Prostate gland (tissue), 2 donors: ENCODE results near the gene CYTH1. TPM values are rescaled to one million over a fixed set of nuclear protein-coding genes. Genes with fewer than 3 reads are reported as not detected.

Experiments used
- DNase-seq: peaks from one replicate; pipeline ENCODE4 v3.0.0-alpha.2; 2019; ENCODE audit warnings: low spot score
- H3K27ac ChIP-seq, 2 donors: fragments of 200-600 bp; sonication (generic); 2 replicates each; pipeline ENCODE4 v1.5.1; 2017 to 2019
- H3K27me3 ChIP-seq: fragments of 200-600 bp; sonication (generic); replicated peaks from 2 replicates; pipeline ENCODE4 v1.5.1; 2019; ENCODE audit not compliant: insufficient read depth
- H3K36me3 ChIP-seq, 2 donors: fragments of 200-600 bp; sonication (generic); 1 replicate in 1 of 2; 2 replicates in 1 of 2; pipeline versions ENCODE4 v1.5.1 to v1.8.1; 2017 to 2019
- H3K4me1 ChIP-seq: fragments of 200-600 bp; sonication (generic); replicated peaks from 2 replicates; pipeline ENCODE4 v1.5.1; 2019
- H3K4me3 ChIP-seq, 2 donors: fragments of 200-600 bp; sonication (generic); 2 replicates each; pipeline ENCODE4 v1.5.1; 2017 to 2019
- H3K9me3 ChIP-seq: fragments of 200-600 bp; sonication (generic); 2 replicates; pipeline ENCODE4 v1.5.1; 2017
- POLR2A ChIP-seq: fragments of 450-650 bp; IDR thresholded peaks from one replicate; pipeline ENCODE4 v1.6.1; 2016; ENCODE audit warnings: antibody characterized with exemption, mild to moderate bottlenecking
- POLR2AphosphoS5 ChIP-seq: sonication (generic); formaldehyde crosslinking; IDR thresholded peaks from one replicate; pipeline ENCODE4 v1.6.1; 2017; ENCODE audit warnings: antibody characterized with exemption
- WGBS: methylation state at CpG from one replicate; pipeline ENCODE4 v1.1.5; 2018; 5-methylcytosine and 5-hydroxymethylcytosine counted together
- intact Hi-C: fragments of 100-400 bp; cut with DNase I; formaldehyde crosslinking; loops from one replicate; pipeline ENCODE4 v1.14.2; 2022
- total RNA-seq, 2 donors: library from RNA; depleted of rRNA; stranded (reverse); fragments of >200 nt; gene quantifications; one replicate each; pipeline ENCODE4 v1.1.0, GENCODE V29; 2016
- TF ChIP-seq, protein P1 (sequence below), 4 experiments: fragments of 200-600 bp in 2 of 4; fragments of 450-650 bp in 2 of 4; sonication (generic) in 2 of 4; IDR thresholded peaks; 1 replicate in 3 of 4; 2 replicates in 1 of 4; pipeline ENCODE4 v1.5.1; 2016 to 2019; ENCODE audit warnings: antibody characterized with exemption in 4 of 4, mild to moderate bottlenecking in 2 of 4, moderate library complexity in 2 of 4

CYTH1 gene
- total RNA-seq, 2 donors from 2014 or later: 65.2 to 73.9 TPM

DNA sequence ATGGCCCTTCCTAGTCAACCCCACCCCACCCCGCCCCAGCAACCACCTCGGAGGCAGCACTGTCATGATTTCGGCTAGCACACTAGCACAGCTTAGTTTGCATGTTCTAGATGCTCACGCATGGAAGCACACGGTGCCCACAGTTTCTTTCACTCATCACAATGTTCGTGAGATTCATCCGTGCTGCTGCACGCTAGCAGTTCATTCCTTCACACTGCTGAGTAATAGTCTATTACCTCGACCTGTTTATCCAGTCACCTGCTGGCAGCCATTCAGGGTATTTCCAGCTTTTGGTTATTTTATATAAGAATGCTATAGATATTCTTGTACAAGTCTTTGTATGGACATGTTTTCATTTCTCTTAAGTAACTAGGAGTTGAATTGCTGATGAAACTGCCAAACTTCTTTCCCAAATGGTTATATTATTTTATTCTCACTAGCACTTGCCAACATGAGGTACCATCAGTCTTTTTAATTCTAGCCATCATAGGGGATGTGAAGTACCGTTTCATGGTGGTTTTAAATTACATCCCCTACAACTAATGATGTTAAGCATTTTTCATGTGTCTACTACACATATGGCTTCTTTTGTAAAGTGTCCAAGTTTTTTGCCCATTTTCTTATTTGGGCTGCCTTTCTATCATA, 75.7 kb downstream of the CYTH1 start:
- Histone ChIP-seq H3K36me3 (peaks cover 2 to 4% of the 10 kb centered on the region in 2 donors), H3K27ac (no peak overlapping the region), H3K4me1 (no peaks in the 10 kb centered on the region), H3K9me3 (no peaks in the 10 kb centered on the region), H3K27me3 (no peaks in the 10 kb centered on the region), H3K4me3 (no peak overlapping the region)
- intact Hi-C loops: loop anchor here (5.0 kb wide), 1 partner anchor 209 kb away; no protein-coding TSS in a partner anchor
- 51% methylated on average over 10 of the region's 10 CpGs for WGBS
- TF ChIP-seq POLR2AphosphoS5: peak; percentile 45
- TF ChIP-seq POLR2A: no peak
- DNase-seq: peak; percentile 59

DNA sequence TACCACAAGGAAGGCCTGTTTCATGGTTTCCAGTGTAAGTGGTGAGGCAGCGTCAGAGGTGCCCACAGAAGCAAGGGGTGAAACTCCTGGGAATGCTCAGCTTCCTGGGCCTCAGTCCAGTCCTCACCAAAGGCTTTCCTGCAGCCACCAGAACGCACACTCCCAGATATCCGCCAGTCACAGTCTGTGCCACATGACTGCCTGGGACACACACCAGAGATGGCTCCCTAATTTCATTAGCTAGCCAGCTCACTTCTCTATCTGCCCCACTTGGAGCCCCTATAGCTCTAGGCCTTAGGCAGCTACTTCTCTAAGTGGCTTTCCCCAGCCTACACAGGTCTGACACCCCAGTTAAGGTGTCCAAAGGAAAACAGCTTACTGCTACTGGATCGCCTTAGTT, 77.0 kb downstream of the CYTH1 start:
- no peak for DNase-seq
- no peaks in the 10 kb centered on the region for H3K27me3 ChIP-seq
- 97% methylated on average over 4 of the region's 4 CpGs for WGBS
- no peak overlapping the region for H3K4me3 ChIP-seq
- intact Hi-C loops: loop anchor here (5.0 kb wide), 1 partner anchor 208 kb away; no protein-coding TSS in a partner anchor
- no peaks in the 10 kb centered on the region for H3K9me3 ChIP-seq
- H3K27ac ChIP-seq: no peak overlapping the region
- TF ChIP-seq POLR2AphosphoS5 (no peak), POLR2A (no peak)
- TF ChIP-seq, protein P1, sequence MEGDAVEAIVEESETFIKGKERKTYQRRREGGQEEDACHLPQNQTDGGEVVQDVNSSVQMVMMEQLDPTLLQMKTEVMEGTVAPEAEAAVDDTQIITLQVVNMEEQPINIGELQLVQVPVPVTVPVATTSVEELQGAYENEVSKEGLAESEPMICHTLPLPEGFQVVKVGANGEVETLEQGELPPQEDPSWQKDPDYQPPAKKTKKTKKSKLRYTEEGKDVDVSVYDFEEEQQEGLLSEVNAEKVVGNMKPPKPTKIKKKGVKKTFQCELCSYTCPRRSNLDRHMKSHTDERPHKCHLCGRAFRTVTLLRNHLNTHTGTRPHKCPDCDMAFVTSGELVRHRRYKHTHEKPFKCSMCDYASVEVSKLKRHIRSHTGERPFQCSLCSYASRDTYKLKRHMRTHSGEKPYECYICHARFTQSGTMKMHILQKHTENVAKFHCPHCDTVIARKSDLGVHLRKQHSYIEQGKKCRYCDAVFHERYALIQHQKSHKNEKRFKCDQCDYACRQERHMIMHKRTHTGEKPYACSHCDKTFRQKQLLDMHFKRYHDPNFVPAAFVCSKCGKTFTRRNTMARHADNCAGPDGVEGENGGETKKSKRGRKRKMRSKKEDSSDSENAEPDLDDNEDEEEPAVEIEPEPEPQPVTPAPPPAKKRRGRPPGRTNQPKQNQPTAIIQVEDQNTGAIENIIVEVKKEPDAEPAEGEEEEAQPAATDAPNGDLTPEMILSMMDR (IDR thresholded peaks at IDR 0.05): no peak
- peaks cover 4 to 12% of the 10 kb centered on the region in 2 donors for H3K36me3 ChIP-seq
- no peaks in the 10 kb centered on the region for H3K4me1 ChIP-seq

DNA sequence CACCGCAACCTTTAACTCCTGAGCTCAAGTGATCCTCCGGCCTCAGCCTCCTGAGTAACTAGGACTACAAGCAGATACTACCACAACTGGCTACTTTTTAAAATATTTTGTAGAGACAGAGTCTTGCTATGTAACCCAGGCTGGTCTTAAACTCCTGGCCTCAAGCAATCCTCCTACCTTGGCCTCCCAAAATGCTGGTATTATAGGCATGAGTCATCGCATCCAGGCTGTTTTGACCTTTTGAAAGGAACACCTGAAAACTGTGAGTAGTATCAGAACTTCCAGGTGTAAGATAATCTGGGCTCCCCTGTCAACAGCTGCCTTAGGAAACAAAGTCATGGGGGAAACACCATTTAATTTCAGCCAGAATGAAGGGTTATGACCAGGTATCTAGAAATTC, 77.5 kb downstream of the CYTH1 start:
- intact Hi-C loops: no loop called here
- Histone ChIP-seq H3K27me3 (no peaks in the 10 kb centered on the region), H3K9me3 (no peaks in the 10 kb centered on the region), H3K36me3 (peaks cover 4 to 12% of the 10 kb centered on the region in 2 donors), H3K4me3 (no peak overlapping the region), H3K4me1 (no peaks in the 10 kb centered on the region), H3K27ac (no peak overlapping the region)
- WGBS: 98% methylated on average over 3 of the region's 3 CpGs
- DNase-seq: no peak
- TF ChIP-seq POLR2AphosphoS5: no peak
- no peak for TF ChIP-seq POLR2A
- TF ChIP-seq, protein P1 (IDR thresholded peaks at IDR 0.05): no peak

DNA sequence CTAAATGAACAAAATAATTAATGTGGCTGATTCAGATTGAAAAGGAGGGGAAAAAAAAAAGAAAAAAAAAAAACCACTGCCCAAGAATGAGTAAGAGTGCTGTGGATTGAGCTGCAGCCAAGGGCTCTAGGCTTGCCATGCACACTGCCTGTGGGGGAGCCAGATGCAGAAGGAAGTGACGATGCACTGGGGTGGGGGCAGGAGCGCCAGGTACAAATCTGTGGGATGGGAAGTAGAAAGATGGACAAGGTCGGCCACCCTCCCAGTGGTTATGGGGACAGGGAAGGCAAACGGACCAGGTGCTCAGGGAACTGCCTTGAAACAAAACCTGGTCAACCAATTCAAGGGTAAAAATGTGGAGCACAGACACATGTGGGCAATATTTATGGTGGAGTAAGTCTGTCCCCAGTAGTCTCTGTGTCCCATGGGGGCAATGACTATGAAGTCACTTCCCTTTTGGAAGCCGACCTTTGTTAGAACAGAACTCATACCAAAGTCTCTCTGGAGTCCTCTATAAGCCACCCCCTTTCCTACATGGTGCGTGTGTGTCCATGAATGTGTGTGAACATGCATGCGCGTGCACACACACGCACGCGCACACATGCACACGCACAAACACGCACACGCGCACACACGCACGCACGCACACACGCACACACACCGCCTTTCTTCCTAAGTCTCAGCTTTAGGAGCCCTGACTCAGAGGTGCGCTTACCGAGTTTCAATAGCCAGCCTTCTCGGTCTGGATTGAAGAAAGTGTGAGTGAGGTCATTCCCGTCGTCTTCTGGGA, 84.3 kb downstream of the CYTH1 start:
- Histone ChIP-seq H3K9me3 (no peaks in the 10 kb centered on the region), H3K27ac (no peak overlapping the region), H3K27me3 (no peaks in the 10 kb centered on the region), H3K36me3 (peaks cover 4 to 19% of the 10 kb centered on the region in 2 donors), H3K4me3 (no peak overlapping the region), H3K4me1 (no peaks in the 10 kb centered on the region)
- TF ChIP-seq POLR2A: no peak
- TF ChIP-seq POLR2AphosphoS5: no peak
- TF ChIP-seq, protein P1 (IDR thresholded peaks at IDR 0.05): no peak
- DNase-seq: no peak
- intact Hi-C loops: no loop called here
- 94% methylated on average over 25 of the region's 25 CpGs for WGBS

DNA sequence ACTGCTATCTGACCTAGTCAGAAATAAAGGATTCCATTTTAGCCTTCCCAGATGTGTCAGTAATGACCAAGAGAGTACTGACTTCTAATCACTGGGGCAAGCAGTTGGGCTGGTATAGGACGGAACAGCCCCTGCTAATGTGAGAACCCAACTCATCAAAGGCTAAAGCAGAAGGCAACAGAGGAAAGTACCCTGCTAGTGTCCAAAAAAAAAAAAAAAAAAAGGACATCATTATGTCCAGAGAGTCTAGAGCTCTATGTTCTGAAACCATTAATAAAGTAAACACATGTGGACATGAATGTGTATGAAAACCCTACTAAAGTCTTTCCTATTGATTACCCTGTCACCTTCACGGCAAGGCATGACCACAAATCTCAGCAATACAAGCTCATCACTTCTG, 85.0 kb downstream of the CYTH1 start:
- no peak overlapping the region for H3K4me3 ChIP-seq
- no peak overlapping the region for H3K27ac ChIP-seq
- no peaks in the 10 kb centered on the region for H3K27me3 ChIP-seq
- intact Hi-C loops: no loop called here
- TF ChIP-seq POLR2A: no peak
- no peak for TF ChIP-seq POLR2AphosphoS5
- TF ChIP-seq, protein P1 (IDR thresholded peaks at IDR 0.05): no peak
- no peaks in the 10 kb centered on the region for H3K9me3 ChIP-seq
- 85% methylated on average over 2 of the region's 2 CpGs for WGBS
- H3K4me1 ChIP-seq: no peaks in the 10 kb centered on the region
- peaks cover 4 to 19% of the 10 kb centered on the region in 2 donors for H3K36me3 ChIP-seq
- no peak for DNase-seq
